ENCODE measurements around the gene CRIP2.

GRCh38 chr14:105427412-105427811 is 47.2 kb upstream of the CRIP2 start:
- TF ChIP-seq POLR2AphosphoS5 (IDR thresholded peaks at IDR 0.05; ENCODE audit: borderline replicate concordance, low read depth, low read length) (no peak), EZH2 (IDR thresholded peaks at IDR 0.05) (no peak)
